GM12891 (cell line): ENCODE results near the gene NEUROD6.

Source experiments
- PAX5 ChIP-seq: IDR thresholded peaks from 2 replicates; pipeline ENCODE4 v1.6.1; 2011; ENCODE audit warnings: low read length, moderate library complexity, mild to moderate bottlenecking; ENCODE audit not compliant: insufficient read depth, severe bottlenecking
- POLR2A ChIP-seq: IDR thresholded peaks from 2 replicates; pipeline ENCODE4 v1.6.1; 2011; ENCODE audit warnings: low read depth, low read length, control low read depth
- POLR2AphosphoS5 ChIP-seq: IDR thresholded peaks from 2 replicates; pipeline ENCODE4 v1.6.1; 2011; ENCODE audit warnings: low read depth, low read length, control low read depth
- TAF1 ChIP-seq: IDR thresholded peaks from 2 replicates; pipeline ENCODE4 v1.6.1; 2011; ENCODE audit warnings: low read depth, low read length, control low read depth

GRCh38 chr7:31310321-31310935 is 30.1 kb downstream of the NEUROD6 start:
- no peak for TF ChIP-seq POLR2A
- no peak for TF ChIP-seq TAF1
- no peak for TF ChIP-seq POLR2AphosphoS5
- TF ChIP-seq PAX5 = no peak
